ENCODE data around the gene VSIG4.

VSIG4 gene

GRCh38 chrX:66009231-66009845 lies 30.5 kb downstream of the VSIG4 start:
- FAIRE-seq (no peak), DNase-seq (ENCODE audit: insufficient read length, low spot score) (no peak)
- no peak for TF ChIP-seq POLR2A (IDR thresholded peaks at IDR 0.05; ENCODE audit: low read depth, low read length)

DNA sequence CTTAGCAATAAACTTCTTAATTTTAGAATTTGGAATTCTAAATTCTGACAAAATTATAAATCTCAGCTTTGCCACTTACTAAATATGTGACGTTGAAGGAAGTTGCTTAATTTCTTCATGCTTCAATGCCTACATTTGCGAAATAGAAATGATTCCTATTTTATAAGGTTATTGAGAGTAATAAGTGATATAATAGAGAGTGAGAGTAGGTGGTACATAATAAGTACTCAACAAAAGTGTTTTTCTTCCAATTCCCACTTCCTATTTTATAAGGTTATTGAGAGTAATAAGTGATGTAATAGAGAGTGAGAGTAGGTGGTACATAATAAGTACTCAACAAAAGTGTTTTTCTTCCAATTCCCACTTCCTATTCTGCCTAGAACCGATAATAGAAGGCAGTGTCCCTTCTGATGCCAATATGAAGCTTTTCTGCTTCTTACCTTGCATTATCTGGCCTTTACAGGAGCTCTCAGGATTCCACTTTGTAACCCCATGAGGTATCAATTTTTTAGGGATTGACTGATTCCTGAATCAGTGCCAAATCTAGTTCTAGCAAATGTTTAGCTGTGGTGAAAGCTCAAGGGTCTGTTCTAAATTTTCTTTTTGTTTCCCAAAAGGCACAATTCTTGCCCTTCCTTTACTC lies 31.4 kb downstream of the VSIG4 start:
- TF ChIP-seq POLR2A (IDR thresholded peaks at IDR 0.05; ENCODE audit: low read depth, low read length), result no peak
- DNase-seq (ENCODE audit: insufficient read length, low spot score) (no peak), FAIRE-seq (no peak)

- TF ChIP-seq POLR2A (IDR thresholded peaks at IDR 0.05; ENCODE audit: low read depth, low read length), result no peak
- no peak for DNase-seq (ENCODE audit: insufficient read length, low spot score)
- FAIRE-seq, result no peak
Measured at GRCh38 chrX:66007851-66008250, 32.0 kb downstream of the VSIG4 start.

DNA sequence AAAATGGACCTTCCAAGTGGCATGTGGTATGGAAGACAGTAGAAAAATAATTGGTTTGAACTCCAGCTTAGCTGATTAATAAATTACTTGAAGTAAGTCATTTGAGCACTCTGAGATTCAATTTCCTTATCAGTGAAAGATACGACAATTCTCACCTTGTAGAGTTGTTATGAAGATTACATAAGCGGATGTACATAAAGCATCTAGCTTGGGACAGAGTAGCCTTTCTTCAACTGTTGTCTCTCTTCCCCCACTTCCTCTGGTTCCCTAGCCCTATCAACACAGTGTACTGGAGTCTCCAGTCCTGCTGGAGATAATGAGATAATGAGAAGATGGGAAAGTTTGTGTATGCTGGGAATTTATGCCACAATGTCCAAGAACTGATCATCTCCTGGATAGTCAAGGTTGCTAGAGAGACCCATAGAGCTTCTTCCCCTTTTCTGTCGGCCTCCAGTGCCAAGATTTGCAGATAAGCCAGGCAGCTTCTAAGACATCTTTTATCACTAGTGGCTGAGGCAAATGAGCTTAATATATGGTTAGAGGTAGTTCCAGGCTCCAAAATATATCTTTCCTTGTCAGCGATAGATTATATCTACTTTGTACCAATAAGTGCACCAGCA lies 33.9 kb downstream of the VSIG4 start:
- DNase-seq (ENCODE audit: insufficient read length, low spot score) (no peak), FAIRE-seq (no peak)
- no peak for TF ChIP-seq POLR2A (IDR thresholded peaks at IDR 0.05; ENCODE audit: low read depth, low read length)

DNA sequence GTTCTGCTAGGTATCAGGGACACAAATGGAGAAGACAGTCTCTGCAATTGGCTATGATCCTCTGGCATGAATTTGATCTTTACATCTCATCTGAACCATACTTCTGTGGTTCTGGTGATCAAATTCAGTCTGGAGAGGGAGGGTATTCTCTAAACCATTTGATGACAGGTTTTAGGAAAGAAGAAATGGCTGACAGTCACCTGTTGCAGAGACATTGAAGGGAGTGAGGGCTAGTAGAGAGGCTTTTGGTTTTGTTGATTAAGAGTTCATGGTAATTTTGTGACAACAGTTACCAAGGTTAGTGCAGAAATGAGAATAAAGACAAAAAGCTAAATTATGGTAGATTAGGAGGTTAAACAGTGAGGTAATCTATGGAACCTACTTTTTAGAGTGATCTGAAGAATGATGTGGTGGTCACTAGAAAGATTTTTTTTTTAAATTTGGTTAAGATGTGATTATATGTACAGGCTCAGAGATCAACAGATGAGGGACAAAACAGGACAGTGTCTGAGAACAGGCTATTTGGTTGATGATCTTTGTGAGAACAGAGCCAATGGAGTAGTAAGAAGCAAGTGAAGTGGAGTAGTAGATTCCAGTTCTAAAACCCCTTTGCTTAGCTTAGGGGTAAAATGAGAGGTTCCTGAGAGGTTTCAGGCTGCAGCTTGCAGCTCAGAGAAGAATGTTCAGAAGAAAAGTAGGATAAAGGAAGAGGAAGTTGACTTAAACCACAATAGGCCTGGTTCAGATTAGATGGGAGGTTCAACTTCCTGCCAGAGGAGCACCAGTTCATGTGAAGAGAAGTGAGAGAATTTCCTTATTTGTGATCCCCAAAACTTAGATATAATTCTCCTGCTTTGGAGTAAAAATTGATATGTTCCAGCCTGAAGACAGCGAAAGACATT lies 34.7 kb downstream of the VSIG4 start:
- no peak for FAIRE-seq
- no peak for TF ChIP-seq POLR2A (IDR thresholded peaks at IDR 0.05; ENCODE audit: low read depth, low read length)
- DNase-seq (ENCODE audit: insufficient read length, low spot score), result no peak

- DNase-seq (ENCODE audit: insufficient read length, low spot score), result no peak
- TF ChIP-seq POLR2A (IDR thresholded peaks at IDR 0.05; ENCODE audit: low read depth, low read length), result no peak
- FAIRE-seq, result no peak
Measured at GRCh38 chrX:66002824-66003680, 36.8 kb downstream of the VSIG4 start.

DNA sequence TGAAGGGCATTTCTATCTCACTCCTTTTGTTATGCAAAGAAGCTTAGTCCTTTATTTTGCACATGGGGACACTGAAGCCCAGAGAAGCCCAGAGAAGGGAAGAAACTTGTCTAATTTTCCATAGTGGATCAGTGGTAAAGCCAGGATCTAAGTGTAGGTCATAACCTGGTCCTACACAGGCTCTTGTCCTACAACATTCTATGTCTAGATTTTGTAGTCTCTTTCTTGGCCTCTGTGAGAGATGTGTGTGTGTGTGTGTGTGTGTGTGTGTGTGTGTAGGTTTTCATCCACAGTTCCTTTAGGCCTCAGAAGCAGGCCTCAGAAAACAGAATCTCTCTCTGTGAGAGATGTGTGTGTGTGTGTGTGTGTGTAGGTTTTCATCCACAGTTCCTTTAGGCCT lies 38.3 kb downstream of the VSIG4 start:
- TF ChIP-seq POLR2A (IDR thresholded peaks at IDR 0.05; ENCODE audit: low read depth, low read length), result no peak
- DNase-seq (ENCODE audit: insufficient read length, low spot score) (no peak), FAIRE-seq (no peak)

- FAIRE-seq (no peak), DNase-seq (ENCODE audit: insufficient read length, low spot score) (no peak)
- TF ChIP-seq POLR2A (IDR thresholded peaks at IDR 0.05; ENCODE audit: low read depth, low read length), result no peak
Measured at GRCh38 chrX:66000628-66001272, 39.1 kb downstream of the VSIG4 start.

DNA sequence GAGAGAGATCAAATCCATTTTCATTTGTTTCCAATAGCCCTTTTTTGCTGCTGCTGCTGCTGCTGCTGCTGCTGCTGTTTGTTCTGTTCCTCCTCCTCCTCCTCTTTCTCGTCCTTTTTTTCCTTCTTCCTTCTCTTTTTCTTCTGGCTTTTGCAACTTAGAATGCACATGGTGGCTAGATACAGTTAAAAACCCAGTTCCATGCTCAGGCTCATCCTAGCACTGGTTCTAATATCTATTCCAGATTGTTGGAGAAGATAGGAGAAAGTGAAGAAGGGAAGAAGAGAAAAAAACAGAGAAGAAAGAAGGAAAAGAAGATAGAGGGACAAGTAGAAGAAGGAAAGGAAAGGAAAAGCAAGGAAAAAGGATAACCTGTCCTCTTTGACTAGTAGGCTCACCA lies 39.7 kb downstream of the VSIG4 start:
- no peak for TF ChIP-seq POLR2A (IDR thresholded peaks at IDR 0.05; ENCODE audit: low read depth, low read length)
- no peak for DNase-seq (ENCODE audit: insufficient read length, low spot score)
- no peak for FAIRE-seq

- no peak for FAIRE-seq
- TF ChIP-seq POLR2A (IDR thresholded peaks at IDR 0.05; ENCODE audit: low read depth, low read length), result no peak
- no peak for DNase-seq (ENCODE audit: insufficient read length, low spot score)
Measured at GRCh38 chrX:65999563-66000148, 40.2 kb downstream of the VSIG4 start.

GRCh38 chrX:65999029-65999562 lies 40.8 kb downstream of the VSIG4 start:
- no peak for FAIRE-seq
- TF ChIP-seq POLR2A (IDR thresholded peaks at IDR 0.05; ENCODE audit: low read depth, low read length), result no peak
- DNase-seq (ENCODE audit: insufficient read length, low spot score), result no peak

DNA sequence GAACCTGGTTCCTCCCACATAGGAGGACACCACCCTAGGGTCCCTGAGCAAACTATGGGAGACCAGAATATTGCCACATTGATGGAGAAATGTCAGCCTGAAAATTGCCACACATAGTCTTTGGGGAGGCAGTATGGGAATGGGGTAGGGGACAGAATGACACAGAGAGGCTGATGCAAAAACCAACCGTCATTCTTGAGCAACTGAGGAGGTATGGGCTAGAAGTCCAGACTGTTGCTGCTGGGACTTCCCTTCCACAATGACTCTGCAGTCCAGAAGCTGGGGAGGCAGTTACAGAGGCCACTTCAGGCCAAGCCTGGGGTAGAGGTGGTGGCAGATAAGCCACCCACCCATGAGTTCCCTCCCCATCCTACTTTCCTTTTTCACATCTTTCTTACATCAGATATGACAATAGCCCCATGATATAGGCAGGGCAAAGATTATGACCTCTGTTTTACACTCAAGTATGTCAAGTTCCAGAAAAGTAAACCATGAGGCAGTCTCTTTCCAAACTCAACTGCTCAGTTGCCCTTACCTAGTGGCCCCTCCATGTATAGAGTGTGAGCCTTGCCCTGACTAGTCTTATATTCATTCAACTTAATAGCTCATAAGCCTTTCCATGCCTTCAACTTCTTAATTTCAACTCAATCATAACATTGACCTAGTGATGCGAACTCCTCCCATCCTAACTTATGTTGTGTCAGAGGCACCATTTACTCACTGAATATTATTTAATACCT lies 41.7 kb downstream of the VSIG4 start:
- TF ChIP-seq POLR2A (IDR thresholded peaks at IDR 0.05; ENCODE audit: low read depth, low read length), result no peak
- DNase-seq (ENCODE audit: insufficient read length, low spot score) (no peak), FAIRE-seq (no peak)

All from H54 (cell line).